HCT116 (cell line): ENCODE results near the gene YY1. TPM values are rescaled to one million over a fixed set of nuclear protein-coding genes. Genes with fewer than 3 reads are reported as not detected.

Experiments used
- ATAC-seq: fragments of 200-7000 bp; cut with Tn5 transposase; 2 replicates; pipeline ENCODE4 v1.9.1; 2020; ENCODE audit warnings: mild to moderate bottlenecking, moderate library complexity
- BruUV-seq: library from RNA; stranded (reverse); fragments of 400-500 nt; replicated peaks from 2 replicates; lab custom pipeline; 2021; lab: Mats Ljungman, UMichigan
- CTCF ChIA-PET: fragments of 300-600 bp; sonication (Branson Sonifier 250); formaldehyde crosslinking; loops from one replicate; lab custom pipeline; 2021; ENCODE audit warnings: antibody characterized with exemption; lab: Charles Lee
- POLR2A ChIA-PET: fragments of 300-600, 350-600 bp; sonication (Branson Sonifier 250); formaldehyde crosslinking; loops from one replicate; lab custom pipeline; 2021; ENCODE audit warnings: antibody characterized with exemption; lab: Charles Lee
- RAD21 ChIA-PET, 2 experiments: fragments of 300-600 bp; sonication (Branson Sonifier 250); formaldehyde crosslinking; loops; one replicate each; lab custom pipeline; 2023; ENCODE audit warnings: low total read pairs in 2 of 2; ENCODE audit not compliant: uncharacterized antibody in 2 of 2, unreplicated experiment in 2 of 2, low non-redundant PET in 1 of 2; lab: Charles Lee
- DNase-seq: peaks from one replicate; pipeline ENCODE4 v3.0.0-alpha.2; 2010; ENCODE audit warnings: low read depth, low spot score
- H2AFZ ChIP-seq: fragments of 200-600 bp; shearing (Covaris generic), sonication (generic); 2 replicates; pipeline ENCODE4 v1.6.1; 2017; ENCODE audit warnings: low read depth, mixed run types, mixed read lengths, antibody characterized with exemption, low read length; ENCODE audit not compliant: poor library complexity, severe bottlenecking
- H3K27ac ChIP-seq: 2 replicates; pipeline ENCODE4 v1.5.1; 2012; ENCODE audit warnings: low read depth, low read length
- H3K27me3 ChIP-seq: fragments of 200-600 bp; sonication (generic); 2 replicates; pipeline ENCODE4 v1.6.1; 2016; ENCODE audit warnings: mixed run types, low read length, mixed read lengths; ENCODE audit not compliant: insufficient read depth
- H3K36me3 ChIP-seq, 2 experiments: fragments of 200-500 bp in 1 of 2; fragments of 200-600 bp in 1 of 2; sonication (Bioruptor generic) in 1 of 2; sonication (generic) in 1 of 2; 2 replicates each; pipeline versions ENCODE4 v1.5.1 to v1.6.1; 2014 to 2016; ENCODE audit warnings: low read length in 2 of 2, inconsistent platforms in 1 of 2, mixed read lengths in 1 of 2, mixed run types in 1 of 2; ENCODE audit not compliant: insufficient read depth in 2 of 2, control insufficient read depth in 1 of 2
- H3K4me1 ChIP-seq, 2 experiments: fragments of 200-600 bp in 1 of 2; sonication (generic) in 1 of 2; 2 replicates each; pipeline versions ENCODE4 v1.5.1 to v1.6.1; 2012 to 2017; ENCODE audit warnings: low read length in 2 of 2, inconsistent platforms in 1 of 2, mild to moderate bottlenecking in 1 of 2, mixed read lengths in 1 of 2, mixed run types in 1 of 2, moderate library complexity in 1 of 2; ENCODE audit not compliant: insufficient read depth in 2 of 2, control insufficient read depth in 1 of 2
- H3K4me2 ChIP-seq: fragments of 200-600 bp; sonication (generic); 2 replicates; pipeline ENCODE4 v1.6.1; 2017; ENCODE audit warnings: mixed run types, low read length, mixed read lengths
- H3K4me3 ChIP-seq, 2 experiments: fragments of 200-600 bp in 1 of 2; sonication (generic) in 1 of 2; replicated peaks in 1 of 2; 2 replicates each; pipeline ENCODE4 v1.5.1; 2011 to 2016; ENCODE audit warnings: low read length in 2 of 2, control low read depth in 1 of 2, low read depth in 1 of 2, mild to moderate bottlenecking in 1 of 2, mixed read lengths in 1 of 2, mixed run types in 1 of 2
- H3K79me2 ChIP-seq: fragments of 200-600 bp; sonication (generic); 2 replicates; pipeline ENCODE4 v1.6.1; 2017; ENCODE audit warnings: mild to moderate bottlenecking, mixed run types, low read length, moderate library complexity, mixed read lengths; ENCODE audit not compliant: insufficient read depth
- H3K9ac ChIP-seq: fragments of 200-600 bp; sonication (generic); 2 replicates; pipeline ENCODE4 v1.6.1; 2016; ENCODE audit warnings: low read length, mixed read lengths
- H3K9me2 ChIP-seq: fragments of 200-600 bp; sonication (generic), shearing (Covaris generic); 2 replicates; pipeline ENCODE4 v1.6.1; 2017; ENCODE audit warnings: mixed run types, mild to moderate bottlenecking, moderate library complexity; ENCODE audit not compliant: insufficient read depth
- H3K9me3 ChIP-seq, 2 experiments: fragments of 200-500 bp in 1 of 2; fragments of 200-600 bp in 1 of 2; sonication (Bioruptor generic) in 1 of 2; sonication (generic) in 1 of 2; 2 replicates each; pipeline ENCODE4 v1.6.1; 2014 to 2017; ENCODE audit warnings: low read length in 2 of 2, mixed read lengths in 2 of 2, inconsistent platforms in 1 of 2, low read depth in 1 of 2, mild to moderate bottlenecking in 1 of 2, mixed run types in 1 of 2, moderate library complexity in 1 of 2; ENCODE audit not compliant: control insufficient read depth in 1 of 2, insufficient read depth in 1 of 2
- H4K20me1 ChIP-seq: fragments of 200-600 bp; sonication (generic), shearing (Covaris generic); 2 replicates; pipeline ENCODE4 v1.6.1; 2017; ENCODE audit warnings: mixed run types, mild to moderate bottlenecking, moderate library complexity; ENCODE audit not compliant: insufficient read depth
- CEBPB ChIP-seq: IDR thresholded peaks from 2 replicates; pipeline ENCODE4 v1.6.1; 2012; ENCODE audit warnings: low read depth
- ELF1 ChIP-seq: IDR thresholded peaks from 2 replicates; pipeline ENCODE4 v1.6.1; 2012; ENCODE audit warnings: low read depth, borderline replicate concordance
- EZH2 ChIP-seq: fragments of 200-600 bp; sonication (generic); IDR thresholded peaks from 2 replicates; pipeline ENCODE4 v1.6.1; 2017; ENCODE audit warnings: antibody characterized with exemption, mixed run types
- EZH2phosphoT487 ChIP-seq: fragments of 200-600 bp; IDR thresholded peaks from 2 replicates; pipeline ENCODE4 v1.6.1; 2018; ENCODE audit warnings: antibody characterized with exemption, borderline replicate concordance
- FOSL1 ChIP-seq: IDR thresholded peaks from 2 replicates; pipeline ENCODE4 v1.6.1; 2012; ENCODE audit warnings: low read depth
- JUND ChIP-seq: IDR thresholded peaks from 2 replicates; pipeline ENCODE4 v1.6.1; 2012
- POLR2A ChIP-seq: IDR thresholded peaks from 2 replicates; pipeline ENCODE4 v1.7.0; 2011; ENCODE audit warnings: borderline replicate concordance; ENCODE audit not compliant: insufficient read depth, insufficient read length; ENCODE audit errors: extremely low read depth
- RAD21 ChIP-seq: IDR thresholded peaks from 2 replicates; pipeline ENCODE4 v1.6.1; 2012; ENCODE audit warnings: low read depth, mild to moderate bottlenecking
- SP1 ChIP-seq: IDR thresholded peaks from 2 replicates; pipeline ENCODE4 v1.6.1; 2012; ENCODE audit warnings: low read depth
- SRF ChIP-seq: IDR thresholded peaks from 2 replicates; pipeline ENCODE4 v1.6.1; 2012; ENCODE audit warnings: low read depth
- intact Hi-C: fragments of 100-400 bp; cut with micrococcal nuclease; formaldehyde crosslinking; loops from 2 replicates; pipeline ENCODE4 v1.10.0; 2022
- total RNA-seq: library from RNA; stranded (reverse); gene quantifications from one replicate; pipeline ENCODE4 v1.2.1, GENCODE V29; 2021; ENCODE audit not compliant: unreplicated experiment

Gene YY1
- total RNA-seq, 1 experiment from 2014 or later = 111 TPM

DNA sequence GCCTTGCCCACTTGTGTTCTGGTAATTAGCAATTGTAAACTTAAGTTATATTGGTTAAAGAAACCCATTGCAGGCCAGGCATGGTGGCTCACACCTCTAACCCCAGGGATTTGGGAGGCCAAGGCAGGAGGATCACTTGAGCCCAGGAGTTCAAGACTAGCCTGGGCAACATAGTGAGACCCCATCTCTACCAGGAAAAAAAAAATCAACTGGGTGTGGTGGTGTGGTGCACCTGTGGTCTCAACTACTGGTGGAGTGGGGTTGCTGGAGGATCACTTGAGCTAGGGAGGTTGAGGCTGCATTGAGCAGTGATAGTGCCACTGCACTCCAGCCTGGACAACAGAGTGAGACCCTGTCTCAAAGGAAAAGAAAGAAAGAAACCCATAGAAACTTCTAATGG, 13.7 kb downstream of the YY1 start:
- intact Hi-C loops = no loop called here
- ChIA-PET POLR2A (no interaction called here), RAD21 (no interaction called here)

DNA sequence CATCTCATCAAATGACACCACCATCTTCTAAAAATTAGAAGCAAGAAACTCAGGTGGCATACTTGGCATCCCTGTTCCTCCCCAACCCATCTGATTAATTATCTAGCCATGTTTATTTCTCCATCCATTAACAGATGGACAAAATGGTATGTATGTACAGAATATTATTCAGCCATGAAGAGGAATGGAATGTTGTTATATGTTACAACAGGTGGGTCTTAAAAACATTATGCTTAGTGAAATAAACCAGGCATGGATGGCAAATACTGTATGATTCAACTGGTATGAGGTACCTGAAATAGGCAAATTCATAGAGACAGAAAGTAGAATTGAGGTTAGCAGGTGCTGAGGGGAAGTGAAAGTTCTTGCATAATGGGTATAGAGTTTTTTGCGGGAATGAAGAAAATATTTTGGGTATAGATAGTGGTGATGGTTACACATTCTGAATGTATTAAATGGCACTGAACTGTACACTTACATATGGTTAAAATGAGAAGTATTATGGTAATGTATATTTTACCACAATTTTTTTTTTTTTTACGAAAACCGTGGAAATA, 17.5 kb downstream of the YY1 start:
- ChIA-PET POLR2A (no interaction called here), CTCF (interaction anchor here (1.2 to 3.7 kb wide), 2 partner anchors 10 kb away, joined by 4 to 16 read pairs; no protein-coding TSS in a partner anchor), RAD21 (no interaction called here)
- Histone ChIP-seq H2AFZ (no peak overlapping the region), H3K9me2 (no peaks in the 10 kb centered on the region), H3K9me3 (no peaks in the 10 kb centered on the region), H3K79me2 (peaks cover 100% of the 10 kb centered on the region), H3K4me3 (no peak overlapping the region), H3K27ac (no peak overlapping the region), H3K36me3 (no peaks in the 10 kb centered on the region), H3K4me2 (no peak overlapping the region), H3K4me1 (no peaks in the 10 kb centered on the region), H4K20me1 (peaks cover 44% of the 10 kb centered on the region; the same call in 1 of the 2 replicates), H3K9ac (no peak overlapping the region), H3K27me3 (no peaks in the 10 kb centered on the region)
- DNase-seq (no peak), ATAC-seq (no peak)
- TF ChIP-seq JUND = no peak
- TF ChIP-seq RAD21 = no peak
- intact Hi-C loops = no loop called here
- BruUV-seq = no TSS peak

More for the DNA sequence above, 13.7 kb downstream of the YY1 start:
- Histone ChIP-seq H3K9ac (no peak overlapping the region), H3K36me3 (no peaks in the 10 kb centered on the region), H2AFZ (no peak overlapping the region), H3K27me3 (no peaks in the 10 kb centered on the region), H3K4me1 (peaks cover 0 to under 1% of the 10 kb centered on the region in 2 experiments; a peak in 2 of 4 replicates), H3K9me2 (no peaks in the 10 kb centered on the region), H3K4me3 (no peak overlapping the region), H4K20me1 (peaks cover 42% of the 10 kb centered on the region; the same call in 1 of the 2 replicates), H3K27ac (no peak overlapping the region), H3K79me2 (peaks cover 100% of the 10 kb centered on the region), H3K4me2 (no peak overlapping the region), H3K9me3 (no peaks in the 10 kb centered on the region)
- no TSS peak for BruUV-seq
- TF ChIP-seq FOSL1 (no peak), CEBPB (no peak), EZH2 (no peak), SP1 (no peak), JUND (no peak), EZH2phosphoT487 (no peak), SRF (no peak), ELF1 (no peak), POLR2A (no peak)
- DNase-seq = no peak
- no peak for ATAC-seq
- CTCF ChIA-PET = no interaction called here
